ENCODE measurements around the gene SMIM13. TPM values are rescaled to one million over a fixed set of nuclear protein-coding genes. Genes with fewer than 3 reads are reported as not detected.
"Not testable (repeated sequence)": the region's sequence is repeated elsewhere in the genome, so short reads cannot be mapped to it uniquely, and the experiment has no call there.

The SMIM13 gene
- total RNA-seq, 1 experiment from 2014 or later: 28.1 TPM

- ChIA-PET CTCF (interaction anchor here (0.5 to 1.7 kb wide), 4 partner anchors 18 to 382 kb away, joined by 3 to 4 read pairs (median 4); no protein-coding TSS in a partner anchor), POLR2A (interaction anchor here (0.6 to 5.2 kb wide), 3 partner anchors 16 to 1394 kb away, joined by 3 to 26 read pairs (median 3); no protein-coding TSS in a partner anchor)
- Mint-ChIP-seq H3K4me1 (ENCODE audit: insufficient read depth, unreplicated experiment) (peaks cover 10% of the 10 kb centered on the region), H3K4me3 (ENCODE audit: unreplicated experiment) (no peak overlapping the region), H3K9me3 (ENCODE audit: unreplicated experiment) (no peaks in the 10 kb centered on the region), H3K36me3 (ENCODE audit: insufficient read depth, unreplicated experiment) (peaks cover 5% of the 10 kb centered on the region), H3K27me3 (ENCODE audit: insufficient read depth, unreplicated experiment) (no peaks in the 10 kb centered on the region), H3K27ac (ENCODE audit: low read depth, unreplicated experiment) (no peak overlapping the region)
- BruUV-seq (replicated peaks): no TSS peak
- intact Hi-C loops (cut with micrococcal nuclease): no loop called here
- DNase-seq (ENCODE audit: unreplicated experiment): no peak
- no peak for TF ChIP-seq CTCF (IDR thresholded peaks at IDR 0.05; ENCODE audit: unreplicated experiment)
These were observed 18.3 kb downstream of the SMIM13 start for GRCh38 chr6:11111769-11112437.

- TF ChIP-seq CTCF (IDR thresholded peaks at IDR 0.05; ENCODE audit: unreplicated experiment): no peak
- no peak for DNase-seq (ENCODE audit: unreplicated experiment)
- H3K36me3 Mint-ChIP-seq (ENCODE audit: insufficient read depth, unreplicated experiment): no peaks in the 10 kb centered on the region
- no peaks in the 10 kb centered on the region for H3K9me3 Mint-ChIP-seq (ENCODE audit: unreplicated experiment)
- H3K27me3 Mint-ChIP-seq (ENCODE audit: insufficient read depth, unreplicated experiment): no peaks in the 10 kb centered on the region
- no TSS peak for BruUV-seq (replicated peaks)
- H3K4me3 Mint-ChIP-seq (ENCODE audit: unreplicated experiment): no peak overlapping the region
- peaks cover 10% of the 10 kb centered on the region for H3K4me1 Mint-ChIP-seq (ENCODE audit: insufficient read depth, unreplicated experiment)
- intact Hi-C loops (cut with micrococcal nuclease): no loop called here
- ChIA-PET CTCF (interaction anchor here (0.7 kb wide), 1 partner anchor 71 kb away, joined by 3 read pairs; no protein-coding TSS in a partner anchor), POLR2A (interaction anchor here (0.7 to 5.2 kb wide), 4 partner anchors 12 to 1105 kb away, joined by 3 to 26 read pairs (median 5); no protein-coding TSS in a partner anchor)
- no peak overlapping the region for H3K27ac Mint-ChIP-seq (ENCODE audit: low read depth, unreplicated experiment)
These were observed 19.4 kb downstream of the SMIM13 start for GRCh38 chr6:11113038-11113437.

- peaks cover 33% of the 10 kb centered on the region for H3K4me1 Mint-ChIP-seq (ENCODE audit: insufficient read depth, unreplicated experiment)
- CTCF ChIA-PET: interaction anchor here (0.5 to 1.1 kb wide), 5 partner anchors 21 to 1172 kb away, joined by 3 to 4 read pairs (median 3); no protein-coding TSS in a partner anchor
These were observed 22.3 kb downstream of the SMIM13 start for GRCh38 chr6:11115808-11116536.

GRCh38 chr6:11120271-11121005 is 26.8 kb downstream of the SMIM13 start:
- H3K27ac Mint-ChIP-seq (ENCODE audit: low read depth, unreplicated experiment): peak overlapping the region; percentile 63
- no TSS peak for BruUV-seq (replicated peaks)
- H3K4me3 Mint-ChIP-seq (ENCODE audit: unreplicated experiment): no peak overlapping the region
- peaks cover 8% of the 10 kb centered on the region for H3K36me3 Mint-ChIP-seq (ENCODE audit: insufficient read depth, unreplicated experiment)
- TF ChIP-seq CTCF (IDR thresholded peaks at IDR 0.05; ENCODE audit: unreplicated experiment): no peak
- peak; percentile 73 for DNase-seq (ENCODE audit: unreplicated experiment)
- no peaks in the 10 kb centered on the region for H3K27me3 Mint-ChIP-seq (ENCODE audit: insufficient read depth, unreplicated experiment)
- peaks cover 50% of the 10 kb centered on the region for H3K4me1 Mint-ChIP-seq (ENCODE audit: insufficient read depth, unreplicated experiment)
- intact Hi-C loops (cut with micrococcal nuclease): no loop called here
- no peaks in the 10 kb centered on the region for H3K9me3 Mint-ChIP-seq (ENCODE audit: unreplicated experiment)
- CTCF ChIA-PET: interaction anchor here (0.7 to 1.0 kb wide), 2 partner anchors 23 to 160 kb away, joined by 3 read pairs; no protein-coding TSS in a partner anchor
- POLR2A ChIA-PET: interaction anchor here (0.5 to 2.2 kb wide), 4 partner anchors 9 to 86 kb away, joined by 3 to 15 read pairs (median 6); no protein-coding TSS in a partner anchor

More at GRCh38 chr6:11115808-11116536, 22.3 kb downstream of the SMIM13 start:
- H3K9me3 Mint-ChIP-seq (ENCODE audit: unreplicated experiment); H3K4me3 Mint-ChIP-seq (ENCODE audit: unreplicated experiment); BruUV-seq (replicated peaks); H3K36me3 Mint-ChIP-seq (ENCODE audit: insufficient read depth, unreplicated experiment); intact Hi-C loops (cut with micrococcal nuclease); H3K27me3 Mint-ChIP-seq (ENCODE audit: insufficient read depth, unreplicated experiment): not testable (repeated sequence)
- POLR2A ChIA-PET: interaction anchor here (0.7 to 5.2 kb wide), 7 partner anchors 10 to 25 kb away, joined by 3 to 26 read pairs (median 3); partner anchors contain the start of gene SMIM13
- H3K27ac Mint-ChIP-seq (ENCODE audit: low read depth, unreplicated experiment): peak overlapping the region; percentile 51
- DNase-seq (ENCODE audit: unreplicated experiment): peak; percentile 73
